HL-60 (cell line): ENCODE results near the gene CCDC179.

Experiments used
- CTCF ChIP-seq: IDR thresholded peaks from one replicate; pipeline ENCODE4 v1.5.1; 2011; ENCODE audit warnings: low read length, control low read depth, inconsistent platforms; ENCODE audit not compliant: insufficient read depth
- POLR2AphosphoS5 ChIP-seq: IDR thresholded peaks from 2 replicates; pipeline ENCODE4 v1.6.1; 2012; ENCODE audit warnings: low read depth

DNA sequence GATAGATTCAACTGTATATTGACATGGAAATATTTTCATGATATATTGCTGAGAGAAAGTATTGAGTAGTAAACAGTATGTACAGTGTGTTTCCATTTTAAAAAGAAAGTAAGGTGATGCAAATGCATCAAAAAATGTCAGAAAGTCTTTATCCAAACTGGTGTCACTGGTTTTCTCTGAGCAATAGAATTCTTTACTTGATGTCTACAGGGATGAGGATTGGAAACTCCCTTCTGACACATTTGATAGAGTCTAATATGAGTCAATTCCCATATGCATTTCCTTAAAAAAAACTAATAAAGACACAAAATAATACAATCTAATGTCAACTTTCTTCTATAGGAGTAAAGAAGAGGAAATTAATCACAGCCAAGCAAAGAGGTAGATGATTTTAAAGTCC is 18.3 kb upstream of the CCDC179 start:
- TF ChIP-seq CTCF (no peak), POLR2AphosphoS5 (no peak)
